ENCODE results near the gene MASP1. TPM values are rescaled to one million over a fixed set of nuclear protein-coding genes. Genes with fewer than 3 reads are reported as not detected.

The MASP1 gene
- total and polyA plus RNA-seq, 2 experiments from 2014 or later: 1.6 to 3.0 TPM

DNA sequence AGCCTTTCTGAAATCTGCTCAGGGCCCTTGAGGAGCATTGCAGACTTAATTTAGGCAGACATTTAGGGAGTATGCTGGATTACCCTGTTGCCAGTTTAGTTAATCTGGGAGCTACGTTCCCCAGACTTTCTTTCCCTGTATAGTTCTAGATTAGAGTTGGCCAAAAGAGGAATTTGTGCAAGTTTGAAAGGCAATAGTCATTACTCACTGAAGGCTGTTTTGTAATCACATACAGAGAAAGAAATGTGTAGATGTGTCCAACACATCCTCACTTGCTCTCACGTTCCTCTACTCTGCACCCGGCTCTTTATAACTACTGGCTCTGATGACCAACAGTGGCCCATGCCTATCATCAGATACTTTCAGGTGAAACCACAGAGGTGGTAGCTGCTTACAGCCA is 24.2 kb downstream of the MASP1 start:
- ATAC-seq: no peak
- Histone ChIP-seq H3F3A (replicated peaks; ENCODE audit: low read depth) (no peaks in the 10 kb centered on the region), H3K4me3 (no peak overlapping the region), H3K9me2 (ENCODE audit: insufficient read depth) (no peaks in the 10 kb centered on the region), H4K20me1 (replicated peaks; ENCODE audit: insufficient read depth) (no peaks in the 10 kb centered on the region), H3K36me3 (ENCODE audit: insufficient read depth) (peaks cover 6% of the 10 kb centered on the region; the same call in 1 of the 2 replicates), H2AFZ (no peak overlapping the region), H3K27ac (ENCODE audit: low read depth) (no peak overlapping the region), H3K79me2 (replicated peaks; ENCODE audit: insufficient read depth) (no peaks in the 10 kb centered on the region), H3K27me3 (ENCODE audit: insufficient read depth) (no peaks in the 10 kb centered on the region), H3K4me2 (no peak overlapping the region), H3K4me1 (ENCODE audit: insufficient read depth) (peaks cover 6% of the 10 kb centered on the region)
- Mint-ChIP-seq H3K36me3 (ENCODE audit: low read depth) (peaks cover 17% of the 10 kb centered on the region), H3K27ac (no peak overlapping the region), H3K27me3 (ENCODE audit: insufficient read depth, low read depth, poor library complexity) (peaks cover 4% of the 10 kb centered on the region), H3K4me1 (peaks cover 10% of the 10 kb centered on the region; the same call in 2 of the 3 replicates), H3K4me3 (no peak overlapping the region), H3K9me3 (peaks cover 22% of the 10 kb centered on the region)
- no peak for TF ChIP-seq JUNB (IDR thresholded peaks at IDR 0.05; ENCODE audit: unreplicated experiment)
- TF ChIP-seq, protein P1, sequence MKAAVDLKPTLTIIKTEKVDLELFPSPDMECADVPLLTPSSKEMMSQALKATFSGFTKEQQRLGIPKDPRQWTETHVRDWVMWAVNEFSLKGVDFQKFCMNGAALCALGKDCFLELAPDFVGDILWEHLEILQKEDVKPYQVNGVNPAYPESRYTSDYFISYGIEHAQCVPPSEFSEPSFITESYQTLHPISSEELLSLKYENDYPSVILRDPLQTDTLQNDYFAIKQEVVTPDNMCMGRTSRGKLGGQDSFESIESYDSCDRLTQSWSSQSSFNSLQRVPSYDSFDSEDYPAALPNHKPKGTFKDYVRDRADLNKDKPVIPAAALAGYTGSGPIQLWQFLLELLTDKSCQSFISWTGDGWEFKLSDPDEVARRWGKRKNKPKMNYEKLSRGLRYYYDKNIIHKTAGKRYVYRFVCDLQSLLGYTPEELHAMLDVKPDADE (IDR thresholded peaks at IDR 0.05): no peak
- TF ChIP-seq, protein P2, sequence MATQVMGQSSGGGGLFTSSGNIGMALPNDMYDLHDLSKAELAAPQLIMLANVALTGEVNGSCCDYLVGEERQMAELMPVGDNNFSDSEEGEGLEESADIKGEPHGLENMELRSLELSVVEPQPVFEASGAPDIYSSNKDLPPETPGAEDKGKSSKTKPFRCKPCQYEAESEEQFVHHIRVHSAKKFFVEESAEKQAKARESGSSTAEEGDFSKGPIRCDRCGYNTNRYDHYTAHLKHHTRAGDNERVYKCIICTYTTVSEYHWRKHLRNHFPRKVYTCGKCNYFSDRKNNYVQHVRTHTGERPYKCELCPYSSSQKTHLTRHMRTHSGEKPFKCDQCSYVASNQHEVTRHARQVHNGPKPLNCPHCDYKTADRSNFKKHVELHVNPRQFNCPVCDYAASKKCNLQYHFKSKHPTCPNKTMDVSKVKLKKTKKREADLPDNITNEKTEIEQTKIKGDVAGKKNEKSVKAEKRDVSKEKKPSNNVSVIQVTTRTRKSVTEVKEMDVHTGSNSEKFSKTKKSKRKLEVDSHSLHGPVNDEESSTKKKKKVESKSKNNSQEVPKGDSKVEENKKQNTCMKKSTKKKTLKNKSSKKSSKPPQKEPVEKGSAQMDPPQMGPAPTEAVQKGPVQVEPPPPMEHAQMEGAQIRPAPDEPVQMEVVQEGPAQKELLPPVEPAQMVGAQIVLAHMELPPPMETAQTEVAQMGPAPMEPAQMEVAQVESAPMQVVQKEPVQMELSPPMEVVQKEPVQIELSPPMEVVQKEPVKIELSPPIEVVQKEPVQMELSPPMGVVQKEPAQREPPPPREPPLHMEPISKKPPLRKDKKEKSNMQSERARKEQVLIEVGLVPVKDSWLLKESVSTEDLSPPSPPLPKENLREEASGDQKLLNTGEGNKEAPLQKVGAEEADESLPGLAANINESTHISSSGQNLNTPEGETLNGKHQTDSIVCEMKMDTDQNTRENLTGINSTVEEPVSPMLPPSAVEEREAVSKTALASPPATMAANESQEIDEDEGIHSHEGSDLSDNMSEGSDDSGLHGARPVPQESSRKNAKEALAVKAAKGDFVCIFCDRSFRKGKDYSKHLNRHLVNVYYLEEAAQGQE (IDR thresholded peaks at IDR 0.05; ENCODE audit: unreplicated experiment): no peak
- TF ChIP-seq NANOG (IDR thresholded peaks at IDR 0.05; ENCODE audit: borderline replicate concordance): no peak
- TF ChIP-seq EZH2 (IDR thresholded peaks at IDR 0.05; ENCODE audit: low read depth, unreplicated experiment): no peak
- TF ChIP-seq EZH2phosphoT487 (IDR thresholded peaks at IDR 0.05; ENCODE audit: unreplicated experiment): no peak
- TF ChIP-seq, protein P3, sequence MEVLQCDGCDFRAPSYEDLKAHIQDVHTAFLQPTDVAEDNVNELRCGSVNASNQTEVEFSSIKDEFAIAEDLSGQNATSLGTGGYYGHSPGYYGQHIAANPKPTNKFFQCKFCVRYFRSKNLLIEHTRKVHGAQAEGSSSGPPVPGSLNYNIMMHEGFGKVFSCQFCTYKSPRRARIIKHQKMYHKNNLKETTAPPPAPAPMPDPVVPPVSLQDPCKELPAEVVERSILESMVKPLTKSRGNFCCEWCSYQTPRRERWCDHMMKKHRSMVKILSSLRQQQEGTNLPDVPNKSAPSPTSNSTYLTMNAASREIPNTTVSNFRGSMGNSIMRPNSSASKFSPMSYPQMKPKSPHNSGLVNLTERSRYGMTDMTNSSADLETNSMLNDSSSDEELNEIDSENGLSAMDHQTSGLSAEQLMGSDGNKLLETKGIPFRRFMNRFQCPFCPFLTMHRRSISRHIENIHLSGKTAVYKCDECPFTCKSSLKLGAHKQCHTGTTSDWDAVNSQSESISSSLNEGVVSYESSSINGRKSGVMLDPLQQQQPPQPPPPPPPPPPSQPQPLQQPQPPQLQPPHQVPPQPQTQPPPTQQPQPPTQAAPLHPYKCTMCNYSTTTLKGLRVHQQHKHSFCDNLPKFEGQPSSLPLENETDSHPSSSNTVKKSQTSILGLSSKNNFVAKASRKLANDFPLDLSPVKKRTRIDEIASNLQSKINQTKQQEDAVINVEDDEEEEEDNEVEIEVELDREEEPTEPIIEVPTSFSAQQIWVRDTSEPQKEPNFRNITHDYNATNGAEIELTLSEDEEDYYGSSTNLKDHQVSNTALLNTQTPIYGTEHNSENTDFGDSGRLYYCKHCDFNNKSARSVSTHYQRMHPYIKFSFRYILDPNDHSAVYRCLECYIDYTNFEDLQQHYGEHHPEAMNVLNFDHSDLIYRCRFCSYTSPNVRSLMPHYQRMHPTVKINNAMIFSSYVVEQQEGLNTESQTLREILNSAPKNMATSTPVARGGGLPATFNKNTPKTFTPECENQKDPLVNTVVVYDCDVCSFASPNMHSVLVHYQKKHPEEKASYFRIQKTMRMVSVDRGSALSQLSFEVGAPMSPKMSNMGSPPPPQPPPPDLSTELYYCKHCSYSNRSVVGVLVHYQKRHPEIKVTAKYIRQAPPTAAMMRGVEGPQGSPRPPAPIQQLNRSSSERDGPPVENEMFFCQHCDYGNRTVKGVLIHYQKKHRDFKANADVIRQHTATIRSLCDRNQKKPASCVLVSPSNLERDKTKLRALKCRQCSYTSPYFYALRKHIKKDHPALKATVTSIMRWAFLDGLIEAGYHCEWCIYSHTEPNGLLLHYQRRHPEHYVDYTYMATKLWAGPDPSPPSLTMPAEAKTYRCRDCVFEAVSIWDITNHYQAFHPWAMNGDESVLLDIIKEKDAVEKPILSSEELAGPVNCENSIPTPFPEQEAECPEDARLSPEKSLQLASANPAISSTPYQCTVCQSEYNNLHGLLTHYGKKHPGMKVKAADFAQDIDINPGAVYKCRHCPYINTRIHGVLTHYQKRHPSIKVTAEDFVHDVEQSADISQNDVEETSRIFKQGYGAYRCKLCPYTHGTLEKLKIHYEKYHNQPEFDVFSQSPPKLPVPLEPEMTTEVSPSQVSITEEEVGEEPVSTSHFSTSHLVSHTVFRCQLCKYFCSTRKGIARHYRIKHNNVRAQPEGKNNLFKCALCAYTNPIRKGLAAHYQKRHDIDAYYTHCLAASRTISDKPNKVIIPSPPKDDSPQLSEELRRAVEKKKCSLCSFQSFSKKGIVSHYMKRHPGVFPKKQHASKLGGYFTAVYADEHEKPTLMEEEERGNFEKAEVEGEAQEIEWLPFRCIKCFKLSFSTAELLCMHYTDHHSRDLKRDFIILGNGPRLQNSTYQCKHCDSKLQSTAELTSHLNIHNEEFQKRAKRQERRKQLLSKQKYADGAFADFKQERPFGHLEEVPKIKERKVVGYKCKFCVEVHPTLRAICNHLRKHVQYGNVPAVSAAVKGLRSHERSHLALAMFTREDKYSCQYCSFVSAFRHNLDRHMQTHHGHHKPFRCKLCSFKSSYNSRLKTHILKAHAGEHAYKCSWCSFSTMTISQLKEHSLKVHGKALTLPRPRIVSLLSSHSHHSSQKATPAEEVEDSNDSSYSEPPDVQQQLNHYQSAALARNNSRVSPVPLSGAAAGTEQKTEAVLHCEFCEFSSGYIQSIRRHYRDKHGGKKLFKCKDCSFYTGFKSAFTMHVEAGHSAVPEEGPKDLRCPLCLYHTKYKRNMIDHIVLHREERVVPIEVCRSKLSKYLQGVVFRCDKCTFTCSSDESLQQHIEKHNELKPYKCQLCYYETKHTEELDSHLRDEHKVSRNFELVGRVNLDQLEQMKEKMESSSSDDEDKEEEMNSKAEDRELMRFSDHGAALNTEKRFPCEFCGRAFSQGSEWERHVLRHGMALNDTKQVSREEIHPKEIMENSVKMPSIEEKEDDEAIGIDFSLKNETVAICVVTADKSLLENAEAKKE (CRISPR knock-in tag; IDR thresholded peaks at IDR 0.05): no peak
- no peak for TF ChIP-seq POLR2AphosphoS5 (IDR thresholded peaks at IDR 0.05; ENCODE audit: low read depth)
- TF ChIP-seq STAT1 (IDR thresholded peaks at IDR 0.05; ENCODE audit: unreplicated experiment): no peak
- TF ChIP-seq CREB1 (CRISPR knock-in tag; IDR thresholded peaks at IDR 0.05; ENCODE audit: low read depth): no peak
- no peak for TF ChIP-seq ZNF114 (CRISPR knock-in tag; IDR thresholded peaks at IDR 0.05)
- TF ChIP-seq, protein P4, sequence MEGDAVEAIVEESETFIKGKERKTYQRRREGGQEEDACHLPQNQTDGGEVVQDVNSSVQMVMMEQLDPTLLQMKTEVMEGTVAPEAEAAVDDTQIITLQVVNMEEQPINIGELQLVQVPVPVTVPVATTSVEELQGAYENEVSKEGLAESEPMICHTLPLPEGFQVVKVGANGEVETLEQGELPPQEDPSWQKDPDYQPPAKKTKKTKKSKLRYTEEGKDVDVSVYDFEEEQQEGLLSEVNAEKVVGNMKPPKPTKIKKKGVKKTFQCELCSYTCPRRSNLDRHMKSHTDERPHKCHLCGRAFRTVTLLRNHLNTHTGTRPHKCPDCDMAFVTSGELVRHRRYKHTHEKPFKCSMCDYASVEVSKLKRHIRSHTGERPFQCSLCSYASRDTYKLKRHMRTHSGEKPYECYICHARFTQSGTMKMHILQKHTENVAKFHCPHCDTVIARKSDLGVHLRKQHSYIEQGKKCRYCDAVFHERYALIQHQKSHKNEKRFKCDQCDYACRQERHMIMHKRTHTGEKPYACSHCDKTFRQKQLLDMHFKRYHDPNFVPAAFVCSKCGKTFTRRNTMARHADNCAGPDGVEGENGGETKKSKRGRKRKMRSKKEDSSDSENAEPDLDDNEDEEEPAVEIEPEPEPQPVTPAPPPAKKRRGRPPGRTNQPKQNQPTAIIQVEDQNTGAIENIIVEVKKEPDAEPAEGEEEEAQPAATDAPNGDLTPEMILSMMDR (conservative IDR thresholded peaks at IDR 0.05; ENCODE audit: low read depth in 2 of 2): no peak
- TF ChIP-seq ZNF331 (CRISPR knock-in tag; IDR thresholded peaks at IDR 0.05; ENCODE audit: low read depth): no peak
- no peak for DNase-seq (ENCODE audit: low spot score)
